HepG2 (cell line): Measurements from ENCODE around the gene RPL38. TPM values are rescaled to one million over a fixed set of nuclear protein-coding genes. Genes with fewer than 3 reads are reported as not detected.

Experiments
- E2F5 ChIP-seq: sonication (generic); formaldehyde crosslinking; conservative IDR thresholded peaks from 2 replicates; pipeline ENCODE4 v1.4.0; 2020; ENCODE audit warnings: missing genetic modification reagents
- FIP1L1 ChIP-seq: fragments of 200-400 bp; formaldehyde crosslinking; IDR thresholded peaks from 2 replicates; pipeline ENCODE4 v1.6.1; 2018; ENCODE audit warnings: low read depth, mild to moderate bottlenecking, low read length, moderate library complexity, borderline replicate concordance; ENCODE audit not compliant: insufficient read depth
- HNF4G ChIP-seq, 2 experiments: sonication (generic) in 1 of 2; formaldehyde crosslinking in 1 of 2; IDR thresholded peaks; 2 replicates each; pipeline versions ENCODE4 v1.4.0 to v1.6.1; 2011 to 2020; ENCODE audit warnings: borderline replicate concordance in 2 of 2, low read depth in 2 of 2, mild to moderate bottlenecking in 2 of 2, low read length in 1 of 2, missing genetic modification reagents in 1 of 2, moderate library complexity in 1 of 2
- KDM5B ChIP-seq: sonication (generic); formaldehyde crosslinking; IDR thresholded peaks from 2 replicates; pipeline ENCODE4 v1.4.0; 2020; ENCODE audit warnings: missing genetic modification reagents, mild to moderate bottlenecking, borderline replicate concordance
- NFYB ChIP-seq: sonication (generic); formaldehyde crosslinking; IDR thresholded peaks from 2 replicates; pipeline ENCODE4 v1.4.0; 2020; ENCODE audit warnings: missing genetic modification reagents
- SIX4 ChIP-seq: sonication (generic); formaldehyde crosslinking; IDR thresholded peaks from 2 replicates; pipeline ENCODE4 v1.4.0; 2020; ENCODE audit warnings: missing genetic modification reagents
- SMAD3 ChIP-seq: sonication (generic); formaldehyde crosslinking; IDR thresholded peaks from 2 replicates; pipeline ENCODE4 v1.4.0; 2020; ENCODE audit warnings: missing genetic modification reagents
- TIGD3 ChIP-seq: sonication (generic); formaldehyde crosslinking; IDR thresholded peaks from 2 replicates; pipeline ENCODE4 v1.5.1; 2020; ENCODE audit warnings: mild to moderate bottlenecking, missing genetic modification reagents, borderline replicate concordance
- USF2 ChIP-seq, 2 experiments: sonication (generic) in 1 of 2; formaldehyde crosslinking in 1 of 2; IDR thresholded peaks; 2 replicates each; pipeline versions ENCODE4 v1.5.1 to v1.6.1; 2011 to 2020; ENCODE audit warnings: borderline replicate concordance in 1 of 2, low read depth in 1 of 2, low read length in 1 of 2, mild to moderate bottlenecking in 1 of 2, missing genetic modification reagents in 1 of 2, moderate library complexity in 1 of 2
- ZBTB21 ChIP-seq: sonication (generic); formaldehyde crosslinking; IDR thresholded peaks from 2 replicates; pipeline ENCODE4 v1.4.0; 2020; ENCODE audit warnings: missing genetic modification reagents
- ZBTB26 ChIP-seq: IDR thresholded peaks from 2 replicates; pipeline ENCODE4 v1.6.1; 2016; ENCODE audit warnings: missing compliant biosample characterization, missing genetic modification reagents, borderline replicate concordance
- ZFP91 ChIP-seq: sonication (generic); formaldehyde crosslinking; IDR thresholded peaks from 2 replicates; pipeline ENCODE4 v1.9.0; 2022; ENCODE audit warnings: missing genetic modification reagents, mild to moderate bottlenecking, borderline replicate concordance
- ZNF136 ChIP-seq: sonication (generic); formaldehyde crosslinking; IDR thresholded peaks from 2 replicates; pipeline ENCODE4 v1.8.1; 2022; ENCODE audit warnings: low read depth, mild to moderate bottlenecking, moderate library complexity, missing genetic modification reagents
- ZNF460 ChIP-seq: sonication (generic); formaldehyde crosslinking; IDR thresholded peaks from 2 replicates; pipeline ENCODE4 v1.5.1; 2020; ENCODE audit warnings: missing genetic modification reagents, mild to moderate bottlenecking, borderline replicate concordance
- ZNF577 ChIP-seq: sonication (generic); formaldehyde crosslinking; IDR thresholded peaks from 2 replicates; pipeline ENCODE4 v1.4.0; 2020; ENCODE audit warnings: mild to moderate bottlenecking, low read depth, missing genetic modification reagents, borderline replicate concordance
- ZNF704 ChIP-seq: sonication (generic); formaldehyde crosslinking; IDR thresholded peaks from 2 replicates; pipeline ENCODE4 v1.8.1; 2023; ENCODE audit warnings: mild to moderate bottlenecking, inconsistent platforms, moderate library complexity, missing genetic modification reagents, borderline replicate concordance
- ZNF720 ChIP-seq: sonication (generic); formaldehyde crosslinking; IDR thresholded peaks from 2 replicates; pipeline ENCODE4 v1.4.0; 2020; ENCODE audit warnings: missing genetic modification reagents
- polyA plus RNA-seq, 8 experiments: library from polyadenylated mRNA; depleted of rRNA in 3 of 8; stranded (reverse) in 7 of 8; unstranded in 1 of 8; fragments of >200 nt; fragmentation: Illumina TruSeq in 4 of 8; extraction: Trizol in 4 of 8; gene quantifications; 2 replicates each; pipeline versions ENCODE4 v1.2.1 to v1.2.3, GENCODE V29; 2011 to 2016; ENCODE audit warnings: low read depth in 4 of 8, missing spikeins in 1 of 8, mixed read lengths in 1 of 8; ENCODE audit not compliant: insufficient read depth in 1 of 8
- total RNA-seq, 5 experiments: library from RNA; depleted of rRNA; stranded (reverse); fragments of >200 nt; fragmentation: Illumina TruSeq; extraction: Trizol; gene quantifications; 2 replicates each; pipeline ENCODE4 v1.2.3, GENCODE V29; 2016; ENCODE audit warnings: low read depth in 1 of 5

The RPL38 gene
- total and polyA plus RNA-seq, 2 of the 13 experiments (the other 11 are each of a cell fraction or from before 2014, with no cell fraction given), result 2,370 to 2,372 TPM

GRCh38 chr17:74192950-74193781, 10.3 kb upstream of the RPL38 start (continued):
- no peak for TF ChIP-seq ZNF720
- TF ChIP-seq KDM5B, result no peak
- no peak for TF ChIP-seq ZFP91 (CRISPR knock-in tag)
- TF ChIP-seq E2F5 (CRISPR knock-in tag), result no peak
- 0 out of 2 replicates have a peak, but pooled peaks have one; percentile 42 for TF ChIP-seq ZBTB26
- 0 out of 2 replicates have a peak, but pooled peaks have one; percentile 27 for TF ChIP-seq SMAD3 (CRISPR knock-in tag)
- TF ChIP-seq HNF4G (IDR thresholded peaks at IDR 0.05; ENCODE audit: borderline replicate concordance, low read depth, low read length), result no peak
- TF ChIP-seq HNF4G (CRISPR knock-in tag; IDR thresholded peaks at IDR 0.05; ENCODE audit: borderline replicate concordance, low read depth), result 0 out of 2 replicates have a peak, but pooled peaks have one; percentile 12
- TF ChIP-seq FIP1L1, result no peak
- TF ChIP-seq ZNF704 (CRISPR knock-in tag), result no peak
- no peak for TF ChIP-seq ZNF577 (CRISPR knock-in tag)
- no peak for TF ChIP-seq NFYB
- TF ChIP-seq ZBTB21, result no peak
- peak; percentile 65 for TF ChIP-seq USF2 (IDR thresholded peaks at IDR 0.05; ENCODE audit: low read depth, low read length)
- TF ChIP-seq USF2 (CRISPR knock-in tag; IDR thresholded peaks at IDR 0.05; ENCODE audit: borderline replicate concordance), result no peak; the same call in 1 of the 2 replicates
- TF ChIP-seq TIGD3, result no peak
- TF ChIP-seq SIX4 (CRISPR knock-in tag), result peak; percentile 59; the same call in 1 of the 2 replicates
- TF ChIP-seq ZNF136, result no peak
- TF ChIP-seq ZNF460 (CRISPR knock-in tag), result no peak
